Measurements from ENCODE around the gene RGS9.

The RGS9 gene

GRCh38 chr17:65190467-65191097 lies 53.4 kb downstream of the RGS9 start:
- TF ChIP-seq CTCF (IDR thresholded peaks at IDR 0.05; ENCODE audit: low read depth, low read length, missing control alignments) = no peak
- no peak for DNase-seq (ENCODE audit: low read depth)
- H3K4me3 ChIP-seq (ENCODE audit: low read depth, low read length) = no peak overlapping the region

GRCh38 chr17:65191811-65192740 lies 54.9 kb downstream of the RGS9 start:
- H3K4me3 ChIP-seq (ENCODE audit: low read depth, low read length) = no peak overlapping the region
- DNase-seq (ENCODE audit: low read depth) = no peak
- TF ChIP-seq CTCF (IDR thresholded peaks at IDR 0.05; ENCODE audit: low read depth, low read length, missing control alignments) = no peak

GRCh38 chr17:65193305-65193704 lies 56.1 kb downstream of the RGS9 start:
- no peak for DNase-seq (ENCODE audit: low read depth)

GRCh38 chr17:65193716-65194293 lies 56.6 kb downstream of the RGS9 start:
- TF ChIP-seq CTCF (IDR thresholded peaks at IDR 0.05; ENCODE audit: low read depth, low read length, missing control alignments) = no peak
- DNase-seq (ENCODE audit: low read depth) = no peak
- H3K4me3 ChIP-seq (ENCODE audit: low read depth, low read length) = no peak overlapping the region

More at GRCh38 chr17:65193305-65193704, 56.1 kb downstream of the RGS9 start:
- no peak overlapping the region for H3K4me3 ChIP-seq (ENCODE audit: low read depth, low read length)
- TF ChIP-seq CTCF (IDR thresholded peaks at IDR 0.05; ENCODE audit: low read depth, low read length, missing control alignments) = no peak

GRCh38 chr17:65194670-65195334 lies 57.6 kb downstream of the RGS9 start:
- H3K4me3 ChIP-seq (ENCODE audit: low read depth, low read length) = no peak overlapping the region
- TF ChIP-seq CTCF (IDR thresholded peaks at IDR 0.05; ENCODE audit: low read depth, low read length, missing control alignments) = no peak
- no peak for DNase-seq (ENCODE audit: low read depth)

- no peak overlapping the region for H3K4me3 ChIP-seq (ENCODE audit: low read depth, low read length)
- DNase-seq (ENCODE audit: low read depth) = no peak
- TF ChIP-seq CTCF (IDR thresholded peaks at IDR 0.05; ENCODE audit: low read depth, low read length, missing control alignments) = no peak
Measured at GRCh38 chr17:65195716-65196115, 58.5 kb downstream of the RGS9 start.

Data from GM12864 (cell line).